Endothelial cell of umbilical vein (primary cell): ENCODE data around the gene AGBL4. TPM values are rescaled to one million over a fixed set of nuclear protein-coding genes. Genes with fewer than 3 reads are reported as not detected.

Experiments
- BruUV-seq: library from RNA; stranded (reverse); fragments of 400-500 nt; replicated peaks from 2 replicates; lab custom pipeline; 2021; lab: Mats Ljungman, UMichigan
- CTCF ChIA-PET: fragments of 300-600, 350-600 bp; sonication (Branson Sonifier 250); formaldehyde crosslinking; loops from one replicate; lab custom pipeline; 2021; ENCODE audit warnings: antibody characterized with exemption, inconsistent platforms; lab: Charles Lee
- POLR2A ChIA-PET: fragments of 300-600, 350-600 bp; sonication (Branson Sonifier 250); formaldehyde crosslinking; loops from one replicate; lab custom pipeline; 2021; ENCODE audit warnings: antibody characterized with exemption, inconsistent platforms; lab: Charles Lee
- DNase-seq: peaks from one replicate; pipeline ENCODE4 v3.0.0-alpha.2; 2011; ENCODE audit warnings: low read depth, low spot score
- FAIRE-seq: peaks from 2 replicates; lab custom pipeline; 2011; peaks lifted over from hg19 to GRCh38; lab: Jason Lieb, UNC
- H2AFZ ChIP-seq: 2 replicates; pipeline ENCODE4 v1.6.0; 2012; ENCODE audit warnings: low read depth, low read length, control low read depth, inconsistent platforms
- H3K27ac ChIP-seq: 2 replicates; pipeline ENCODE4 v1.5.1; 2011; ENCODE audit warnings: low read depth, mild to moderate bottlenecking, control low read depth, low read length, moderate library complexity; ENCODE audit not compliant: insufficient read depth
- H3K27me3 ChIP-seq, 2 experiments: 2 replicates each; pipeline versions ENCODE4 v1.6.0 to v1.6.1; 2011; ENCODE audit warnings: low read length in 2 of 2, mixed read lengths in 1 of 2; ENCODE audit not compliant: control insufficient read depth in 2 of 2, insufficient read depth in 2 of 2
- H3K36me3 ChIP-seq, 2 experiments: 2 replicates in 1 of 2; 3 replicates in 1 of 2; pipeline ENCODE4 v1.5.1; 2011; ENCODE audit warnings: low read length in 2 of 2, mild to moderate bottlenecking in 1 of 2, moderate library complexity in 1 of 2; ENCODE audit not compliant: control insufficient read depth in 2 of 2, insufficient read depth in 2 of 2; ENCODE audit errors: extremely low read depth in 1 of 2
- H3K4me1 ChIP-seq: 3 replicates; pipeline ENCODE4 v1.5.1; 2011; ENCODE audit warnings: mild to moderate bottlenecking, low read length; ENCODE audit not compliant: control insufficient read depth, insufficient read depth; ENCODE audit errors: extremely low read depth
- H3K4me2 ChIP-seq: 2 replicates; pipeline ENCODE4 v1.6.1; 2011; ENCODE audit warnings: low read length, control low read depth, mixed read lengths; ENCODE audit not compliant: insufficient read depth
- H3K4me3 ChIP-seq, 3 experiments: fragments of 200-600 bp in 1 of 3; sonication (generic), shearing (Covaris generic) in 1 of 3; replicated peaks in 1 of 3; 2 replicates each; pipeline ENCODE4 v1.5.1; 2011 to 2016; ENCODE audit warnings: control low read depth in 3 of 3, low read length in 3 of 3, mild to moderate bottlenecking in 2 of 3, inconsistent platforms in 1 of 3, low read depth in 1 of 3, moderate library complexity in 1 of 3; ENCODE audit not compliant: insufficient read depth in 1 of 3
- H3K79me2 ChIP-seq: 2 replicates; pipeline ENCODE4 v1.6.0; 2012; ENCODE audit warnings: low read length, inconsistent platforms; ENCODE audit not compliant: control insufficient read depth, insufficient read depth
- H3K9ac ChIP-seq: replicated peaks from 2 replicates; pipeline ENCODE3; 2011; ENCODE audit warnings: low read length, control low read depth; ENCODE audit not compliant: insufficient read depth; ENCODE audit errors: extremely low read depth
- H3K9me1 ChIP-seq: replicated peaks from 3 replicates; pipeline ENCODE4 v1.6.0; 2011; ENCODE audit warnings: mild to moderate bottlenecking, low read length; ENCODE audit not compliant: control insufficient read depth, insufficient read depth; ENCODE audit errors: extremely low read depth
- H3K9me3 ChIP-seq: replicated peaks from 2 replicates; pipeline ENCODE4 v1.5.1; 2012; ENCODE audit warnings: low read length, inconsistent platforms; ENCODE audit not compliant: control insufficient read depth, insufficient read depth
- H4K20me1 ChIP-seq: replicated peaks from 2 replicates; pipeline ENCODE3; 2011; ENCODE audit warnings: mild to moderate bottlenecking, low read length; ENCODE audit not compliant: control insufficient read depth, insufficient read depth; ENCODE audit errors: extremely low read depth
- EZH2 ChIP-seq: IDR thresholded peaks from 2 replicates; pipeline ENCODE4 v1.6.1; 2012; ENCODE audit warnings: borderline replicate concordance, low read depth, mild to moderate bottlenecking, moderate library complexity, low read length, inconsistent platforms; ENCODE audit not compliant: severe bottlenecking
- FOS ChIP-seq: IDR thresholded peaks from 2 replicates; pipeline ENCODE4 v1.6.1; 2011; ENCODE audit warnings: mild to moderate bottlenecking, low read length, moderate library complexity, borderline replicate concordance; ENCODE audit not compliant: insufficient read depth
- GATA2 ChIP-seq: IDR thresholded peaks from 2 replicates; pipeline ENCODE4 v1.7.0; 2011; ENCODE audit warnings: low read depth, mild to moderate bottlenecking, moderate library complexity, mixed read lengths, low read length; ENCODE audit not compliant: insufficient read length, insufficient read depth
- JUN ChIP-seq: IDR thresholded peaks from 2 replicates; pipeline ENCODE4 v1.6.1; 2011; ENCODE audit warnings: borderline replicate concordance, low read depth; ENCODE audit not compliant: insufficient read length, insufficient read depth
- MYC ChIP-seq: IDR thresholded peaks from one replicate; pipeline ENCODE4 v1.6.1; 2011; ENCODE audit warnings: mild to moderate bottlenecking, low read depth, low read length
- POLR2A ChIP-seq: IDR thresholded peaks from 2 replicates; pipeline ENCODE4 v1.6.1; 2012; ENCODE audit warnings: low read depth, mild to moderate bottlenecking, control low read depth, low read length
- POLR2AphosphoS5 ChIP-seq: IDR thresholded peaks from 2 replicates; pipeline ENCODE4 v1.6.1; 2012; ENCODE audit warnings: low read depth, mild to moderate bottlenecking, control low read depth, low read length, moderate library complexity; ENCODE audit not compliant: insufficient read depth
- dilution Hi-C: fragments of 300-500 bp; cut with MboI; formaldehyde crosslinking; loops from one replicate; pipeline ENCODE4 v1.15.0; 2019; ENCODE audit warnings: low sequenced_read_pairs; ENCODE audit not compliant: extremely low pct_ligation_motif_present
- intact Hi-C: fragments of 100-400 bp; cut with micrococcal nuclease; formaldehyde crosslinking; loops from one replicate; pipeline ENCODE4 v1.10.0; 2022
- polyA plus RNA-seq, 4 experiments: library from polyadenylated mRNA; depleted of rRNA in 3 of 4; stranded (reverse) in 3 of 4; unstranded in 1 of 4; fragments of >200 nt; gene quantifications; 2 replicates each; pipeline versions ENCODE4 v1.2.1 to v1.2.3, GENCODE V29; 2011 to 2012; ENCODE audit warnings: missing spikeins in 1 of 4
- total RNA-seq: library from RNA; stranded (reverse); gene quantifications from 2 replicates; pipeline ENCODE4 v1.2.3, GENCODE V29; 2021
- TF ChIP-seq, protein P1 (sequence below), 2 donors: IDR thresholded peaks; 1 replicate in 1 of 2; 2 replicates in 1 of 2; pipeline ENCODE4 v1.5.1; 2011; ENCODE audit warnings: low read length in 2 of 2, mild to moderate bottlenecking in 2 of 2, moderate library complexity in 2 of 2, control low read depth in 1 of 2, inconsistent platforms in 1 of 2, low read depth in 1 of 2; ENCODE audit not compliant: insufficient read depth in 1 of 2; ENCODE audit errors: extremely low read depth in 1 of 2
- TF ChIP-seq, protein P2 (sequence below): IDR thresholded peaks from 2 replicates; pipeline ENCODE4 v1.6.1; 2011; ENCODE audit not compliant: insufficient read depth, insufficient read length

Gene AGBL4
- total and polyA plus RNA-seq, 2 donors (not counting 3 experiments of a cell fraction or from before 2014, with no cell fraction given): not detected

DNA sequence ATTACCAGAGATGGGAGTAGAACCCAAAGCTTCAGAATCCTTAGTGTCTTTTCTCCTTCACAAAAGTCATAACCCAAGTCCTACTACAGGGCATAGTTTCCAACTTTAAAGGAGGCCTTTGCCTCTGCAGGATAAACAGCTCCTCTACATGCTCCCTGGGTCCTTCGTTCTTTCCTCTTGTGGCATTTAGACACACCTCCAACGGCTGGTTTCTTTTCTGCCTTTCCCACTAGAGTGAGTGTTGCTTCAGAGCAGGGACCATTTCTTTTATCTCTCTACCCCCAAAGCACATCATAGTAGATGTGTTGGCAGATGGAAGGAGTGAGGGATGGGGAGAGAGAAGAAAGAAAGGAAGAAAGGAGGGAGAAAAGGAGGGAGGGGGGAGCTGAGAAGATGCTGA lies 1407.0 kb downstream of the AGBL4 start:
- Histone ChIP-seq H3K79me2 (no peaks in the 10 kb centered on the region), H3K4me1 (no peaks in the 10 kb centered on the region), H3K27me3 (no peaks in the 10 kb centered on the region), H3K4me2 (no peak overlapping the region), H4K20me1 (no peaks in the 10 kb centered on the region), H3K9ac (no peak overlapping the region), H2AFZ (no peak overlapping the region), H3K36me3 (no peaks in the 10 kb centered on the region), H3K27ac (no peak overlapping the region), H3K9me1 (no peaks in the 10 kb centered on the region), H3K4me3 (no peak overlapping the region), H3K9me3 (no peaks in the 10 kb centered on the region)
- dilution Hi-C loops (no loop called here), intact Hi-C loops (no loop called here)
- TF ChIP-seq EZH2 (no peak), FOS (no peak)
- FAIRE-seq (no peak), DNase-seq (no peak)
- CTCF ChIA-PET: no interaction called here
- POLR2A ChIA-PET: no interaction called here
- BruUV-seq: no TSS peak

DNA sequence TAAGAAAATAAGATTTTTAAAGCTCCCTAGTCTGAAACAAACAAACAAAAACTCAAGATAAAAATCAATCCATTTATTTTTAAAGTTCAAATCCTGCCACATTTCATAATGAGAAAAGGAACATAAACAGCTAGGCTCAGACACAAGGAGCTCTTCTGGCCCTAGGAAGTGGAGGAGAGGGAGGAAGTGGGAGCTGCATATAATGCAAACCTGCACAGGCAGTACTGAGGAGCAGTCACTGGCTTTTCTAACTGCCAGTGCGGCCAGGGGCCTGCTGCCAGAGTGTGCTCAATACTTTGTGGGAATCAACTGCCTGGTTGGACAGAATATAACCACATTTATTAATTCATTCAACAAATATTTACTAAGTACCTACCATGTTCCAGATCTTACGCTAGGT lies 1411.9 kb downstream of the AGBL4 start:
- H3K36me3 ChIP-seq: no peaks in the 10 kb centered on the region
- intact Hi-C loops (no loop called here), dilution Hi-C loops (no loop called here)
- no peaks in the 10 kb centered on the region for H3K27me3 ChIP-seq
- BruUV-seq: no TSS peak
- no peak overlapping the region for H3K4me2 ChIP-seq
- no peak overlapping the region for H3K9ac ChIP-seq
- no peaks in the 10 kb centered on the region for H4K20me1 ChIP-seq
- DNase-seq: no peak
- H2AFZ ChIP-seq: no peak overlapping the region
- H3K9me3 ChIP-seq: no peaks in the 10 kb centered on the region
- ChIA-PET POLR2A (no interaction called here), CTCF (no interaction called here)
- H3K4me3 ChIP-seq: no peak overlapping the region
- H3K4me1 ChIP-seq: no peaks in the 10 kb centered on the region
- no peaks in the 10 kb centered on the region for H3K9me1 ChIP-seq
- H3K27ac ChIP-seq: no peak overlapping the region
- no peaks in the 10 kb centered on the region for H3K79me2 ChIP-seq
- no peak for TF ChIP-seq MYC
- no peak for TF ChIP-seq EZH2
- TF ChIP-seq, protein P1, sequence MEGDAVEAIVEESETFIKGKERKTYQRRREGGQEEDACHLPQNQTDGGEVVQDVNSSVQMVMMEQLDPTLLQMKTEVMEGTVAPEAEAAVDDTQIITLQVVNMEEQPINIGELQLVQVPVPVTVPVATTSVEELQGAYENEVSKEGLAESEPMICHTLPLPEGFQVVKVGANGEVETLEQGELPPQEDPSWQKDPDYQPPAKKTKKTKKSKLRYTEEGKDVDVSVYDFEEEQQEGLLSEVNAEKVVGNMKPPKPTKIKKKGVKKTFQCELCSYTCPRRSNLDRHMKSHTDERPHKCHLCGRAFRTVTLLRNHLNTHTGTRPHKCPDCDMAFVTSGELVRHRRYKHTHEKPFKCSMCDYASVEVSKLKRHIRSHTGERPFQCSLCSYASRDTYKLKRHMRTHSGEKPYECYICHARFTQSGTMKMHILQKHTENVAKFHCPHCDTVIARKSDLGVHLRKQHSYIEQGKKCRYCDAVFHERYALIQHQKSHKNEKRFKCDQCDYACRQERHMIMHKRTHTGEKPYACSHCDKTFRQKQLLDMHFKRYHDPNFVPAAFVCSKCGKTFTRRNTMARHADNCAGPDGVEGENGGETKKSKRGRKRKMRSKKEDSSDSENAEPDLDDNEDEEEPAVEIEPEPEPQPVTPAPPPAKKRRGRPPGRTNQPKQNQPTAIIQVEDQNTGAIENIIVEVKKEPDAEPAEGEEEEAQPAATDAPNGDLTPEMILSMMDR (IDR thresholded peaks at IDR 0.05; ENCODE audit: extremely low read depth in 1 of 2, insufficient read depth in 1 of 2, low read depth in 1 of 2, low read length in 2 of 2): no peak
- TF ChIP-seq, protein P2, sequence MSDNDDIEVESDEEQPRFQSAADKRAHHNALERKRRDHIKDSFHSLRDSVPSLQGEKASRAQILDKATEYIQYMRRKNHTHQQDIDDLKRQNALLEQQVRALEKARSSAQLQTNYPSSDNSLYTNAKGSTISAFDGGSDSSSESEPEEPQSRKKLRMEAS: no peak
- TF ChIP-seq POLR2A: no peak
- TF ChIP-seq GATA2: no peak
- TF ChIP-seq FOS: no peak
- TF ChIP-seq JUN: no peak
- TF ChIP-seq POLR2AphosphoS5: no peak
- no peak for FAIRE-seq
